ENCODE measurements around the gene ANKRD13B. TPM values are rescaled to one million over a fixed set of nuclear protein-coding genes. Genes with fewer than 3 reads are reported as not detected.
A peak's percentile ranks its signal among the peaks of the same experiment; 100 is the strongest.

Gene ANKRD13B
- total RNA-seq, 3 donors from 2014 or later (not counting 1 experiment from before 2014, with no cell fraction given), result 2.3 to 6.6 (median 4.0) TPM

DNA sequence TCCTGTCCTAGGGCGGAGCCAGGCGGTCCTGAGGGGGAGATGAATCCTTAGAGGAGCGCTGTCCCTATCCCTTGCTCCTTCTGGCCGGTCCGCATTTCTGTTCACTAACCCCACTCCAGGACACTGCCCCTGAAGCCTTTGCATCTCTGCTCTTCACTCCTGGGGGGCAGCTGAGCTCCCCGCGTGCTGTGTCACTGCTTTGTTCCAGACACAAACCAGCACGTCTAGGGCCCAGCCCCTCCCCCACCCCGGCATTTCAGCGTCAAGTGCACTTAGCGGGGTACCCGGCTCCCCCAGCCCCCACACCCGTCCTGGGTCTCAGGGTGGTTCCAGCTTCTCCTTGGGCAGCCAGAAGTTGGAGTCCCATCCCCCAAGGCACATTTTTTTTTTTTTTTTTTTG, 20.9 kb downstream of the ANKRD13B start:
- intact Hi-C loops (cut with micrococcal nuclease), result loop anchor here (2.0 to 10.0 kb wide), 2 partner anchors 25 to 49 kb away; partner anchors contain the start of genes ABHD15, GIT1 and TP53I13
- Mint-ChIP-seq H3K4me1 (peaks cover 12 to 55% of the 10 kb centered on the region in 2 donors), H3K36me3 (no peaks in the 10 kb centered on the region), H3K27me3 (ENCODE audit: low read depth in 2 of 2) (no peaks in the 10 kb centered on the region), H3K4me3 (peak overlapping the region; percentile 28), H3K27ac (no peak overlapping the region), H3K9me3 (no peaks in the 10 kb centered on the region)
- H3K4me3 ChIP-seq (ENCODE audit: low read length), result peak overlapping the region; percentile 7
- DNase-seq, result peak in 1 of 2 donors; percentile 34
- TF ChIP-seq, protein P1, sequence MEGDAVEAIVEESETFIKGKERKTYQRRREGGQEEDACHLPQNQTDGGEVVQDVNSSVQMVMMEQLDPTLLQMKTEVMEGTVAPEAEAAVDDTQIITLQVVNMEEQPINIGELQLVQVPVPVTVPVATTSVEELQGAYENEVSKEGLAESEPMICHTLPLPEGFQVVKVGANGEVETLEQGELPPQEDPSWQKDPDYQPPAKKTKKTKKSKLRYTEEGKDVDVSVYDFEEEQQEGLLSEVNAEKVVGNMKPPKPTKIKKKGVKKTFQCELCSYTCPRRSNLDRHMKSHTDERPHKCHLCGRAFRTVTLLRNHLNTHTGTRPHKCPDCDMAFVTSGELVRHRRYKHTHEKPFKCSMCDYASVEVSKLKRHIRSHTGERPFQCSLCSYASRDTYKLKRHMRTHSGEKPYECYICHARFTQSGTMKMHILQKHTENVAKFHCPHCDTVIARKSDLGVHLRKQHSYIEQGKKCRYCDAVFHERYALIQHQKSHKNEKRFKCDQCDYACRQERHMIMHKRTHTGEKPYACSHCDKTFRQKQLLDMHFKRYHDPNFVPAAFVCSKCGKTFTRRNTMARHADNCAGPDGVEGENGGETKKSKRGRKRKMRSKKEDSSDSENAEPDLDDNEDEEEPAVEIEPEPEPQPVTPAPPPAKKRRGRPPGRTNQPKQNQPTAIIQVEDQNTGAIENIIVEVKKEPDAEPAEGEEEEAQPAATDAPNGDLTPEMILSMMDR (IDR thresholded peaks at IDR 0.05), result no peak
- no peaks in the 10 kb centered on the region for H3K27me3 ChIP-seq (ENCODE audit: control insufficient read depth, insufficient read depth, low read length)
- WGBS (ENCODE audit: insufficient coverage), result 28% methylated on average over 13 of the region's 13 CpGs
- H3K36me3 ChIP-seq (ENCODE audit: control insufficient read depth, insufficient read depth, low read length), result no peaks in the 10 kb centered on the region
- peaks cover 63% of the 10 kb centered on the region for H3K4me1 ChIP-seq (ENCODE audit: control insufficient read depth, insufficient read depth, low read length)
- no peak for ATAC-seq
- H3K9me3 ChIP-seq (ENCODE audit: control insufficient read depth, insufficient read depth, low read length), result no peaks in the 10 kb centered on the region
- H3K27ac ChIP-seq (ENCODE audit: low read length), result no peak overlapping the region

DNA sequence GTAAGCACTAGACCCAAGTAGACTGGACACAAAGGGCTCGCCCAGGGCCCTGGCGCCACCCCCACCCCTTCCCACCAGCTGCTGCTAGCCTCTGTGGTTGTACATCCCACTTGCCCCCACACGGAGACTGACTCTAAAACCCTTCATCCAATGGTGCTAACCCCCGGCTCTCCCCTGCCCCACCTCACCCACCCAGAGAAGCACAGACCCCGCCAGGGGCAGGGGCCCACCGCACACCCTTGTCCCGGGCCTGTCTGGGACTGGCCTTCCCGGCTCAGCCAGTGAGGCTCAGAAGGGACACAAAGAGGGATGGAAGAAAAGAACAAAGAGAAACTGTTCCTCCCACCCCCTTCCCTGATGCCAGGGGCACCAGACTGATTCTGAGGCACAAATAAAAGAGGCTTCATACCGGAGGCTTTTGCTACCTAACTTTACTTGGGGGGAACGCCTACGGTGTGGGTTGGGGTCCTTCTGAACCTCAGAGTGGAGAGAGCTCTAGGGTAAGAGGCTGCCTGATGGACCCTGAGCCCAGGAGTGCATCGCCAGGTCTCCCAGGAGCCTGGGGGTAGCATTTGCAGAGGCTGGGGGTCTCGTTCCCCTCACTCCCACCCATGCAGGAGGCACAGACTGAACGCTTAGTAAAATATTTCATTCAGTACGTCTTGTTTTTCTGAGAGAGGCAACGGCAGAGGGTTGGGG, 21.6 kb downstream of the ANKRD13B start:
- TF ChIP-seq, protein P1 (IDR thresholded peaks at IDR 0.05), result no peak
- H3K9me3 Mint-ChIP-seq, result no peaks in the 10 kb centered on the region
- peaks cover 12 to 49% of the 10 kb centered on the region in 2 donors for H3K4me1 Mint-ChIP-seq
- H3K27ac Mint-ChIP-seq, result peak overlapping the region; percentile 74 to 86
- peak overlapping the region; percentile 60 for H3K4me3 ChIP-seq (ENCODE audit: low read length)
- no peaks in the 10 kb centered on the region for H3K27me3 ChIP-seq (ENCODE audit: control insufficient read depth, insufficient read depth, low read length)
- H3K9me3 ChIP-seq (ENCODE audit: control insufficient read depth, insufficient read depth, low read length), result no peaks in the 10 kb centered on the region
- DNase-seq (no peak), ATAC-seq (no peak)
- H3K4me3 Mint-ChIP-seq, result peak overlapping the region; percentile 90
- H3K36me3 Mint-ChIP-seq, result no peaks in the 10 kb centered on the region
- WGBS (ENCODE audit: insufficient coverage), result 59% methylated on average over 15 of the region's 16 CpGs
- no peak overlapping the region for H3K27ac ChIP-seq (ENCODE audit: low read length)
- H3K27me3 Mint-ChIP-seq (ENCODE audit: low read depth in 2 of 2), result no peaks in the 10 kb centered on the region
- no peaks in the 10 kb centered on the region for H3K36me3 ChIP-seq (ENCODE audit: control insufficient read depth, insufficient read depth, low read length)
- H3K4me1 ChIP-seq (ENCODE audit: control insufficient read depth, insufficient read depth, low read length), result peaks cover 56% of the 10 kb centered on the region
- intact Hi-C loops (cut with micrococcal nuclease), result loop anchor here (1.0 to 10.0 kb wide), 5 partner anchors 22 to 148 kb away; partner anchors contain the start of genes ABHD15, GIT1 and TP53I13

DNA sequence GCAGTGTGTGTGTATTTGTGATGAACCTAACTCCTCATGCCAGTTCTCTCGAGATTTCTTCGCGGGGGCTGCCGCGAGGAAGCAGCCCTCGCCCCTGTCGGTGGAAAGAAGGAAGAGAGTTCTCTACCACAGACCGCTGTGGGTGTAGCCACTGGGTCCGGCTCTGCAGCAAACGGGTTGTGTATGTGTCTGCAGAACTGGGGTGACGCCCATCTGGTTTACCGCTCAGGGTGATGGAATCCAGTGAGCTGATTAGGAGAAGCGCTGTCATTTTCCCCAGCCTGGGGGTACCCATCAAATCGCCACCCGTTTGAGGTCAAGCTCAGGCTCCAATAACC, 22.1 kb downstream of the ANKRD13B start:
- peaks cover 56% of the 10 kb centered on the region for H3K4me1 ChIP-seq (ENCODE audit: control insufficient read depth, insufficient read depth, low read length)
- peak overlapping the region; percentile 70 for H3K27ac ChIP-seq (ENCODE audit: low read length)
- no peaks in the 10 kb centered on the region for H3K9me3 Mint-ChIP-seq

More for the DNA sequence above, 22.1 kb downstream of the ANKRD13B start:
- no peaks in the 10 kb centered on the region for H3K9me3 ChIP-seq (ENCODE audit: control insufficient read depth, insufficient read depth, low read length)
- WGBS (ENCODE audit: insufficient coverage), result 0% methylated on average over 15 of the region's 15 CpGs
- H3K4me1 Mint-ChIP-seq, result peaks cover 12 to 47% of the 10 kb centered on the region in 2 donors
- TF ChIP-seq, protein P1 (IDR thresholded peaks at IDR 0.05), result no peak
- H3K4me3 ChIP-seq (ENCODE audit: low read length), result peak overlapping the region; percentile 60
- peak overlapping the region; percentile 74 to 86 for H3K27ac Mint-ChIP-seq
- no peaks in the 10 kb centered on the region for H3K27me3 ChIP-seq (ENCODE audit: control insufficient read depth, insufficient read depth, low read length)
- DNase-seq (peak; percentile 64 to 85), ATAC-seq (peak; percentile 19 to 69 (median 48))
- intact Hi-C loops (cut with micrococcal nuclease), result loop anchor here (1.0 to 10.0 kb wide), 5 partner anchors 23 to 147 kb away; partner anchors contain the start of genes ABHD15, GIT1 and TP53I13
- no peaks in the 10 kb centered on the region for H3K36me3 ChIP-seq (ENCODE audit: control insufficient read depth, insufficient read depth, low read length)
- peak overlapping the region; percentile 90 for H3K4me3 Mint-ChIP-seq
- no peaks in the 10 kb centered on the region for H3K27me3 Mint-ChIP-seq (ENCODE audit: low read depth in 2 of 2)
- H3K36me3 Mint-ChIP-seq, result no peaks in the 10 kb centered on the region

All from natural killer cell (primary cell).